ENCODE data around the gene EPHB6. TPM values are rescaled to one million over a fixed set of nuclear protein-coding genes. Genes with fewer than 3 reads are reported as not detected.
A peak's percentile ranks its signal among the peaks of the same experiment; 100 is the strongest.

EPHB6 gene
- total RNA-seq: 1 to 10 TPM; 7.0 TPM

GRCh38 chr7:142854372-142855113, at the start of gene EPHB6:
TSS of gene EPHB6 (plus strand) at chr7:142855076. CDS start at chr7:142863228, 8,152 bp downstream.
- DNase-seq: peak; percentile 63
- H3K4me3 Mint-ChIP-seq: peak within 1 kb of the TSS; percentile 92
- H3K9me3 Mint-ChIP-seq (ENCODE audit: insufficient read depth): no peaks in the 10 kb centered on the region
- H3K27me3 Mint-ChIP-seq (ENCODE audit: low read depth): peaks cover 23% of the 10 kb centered on the region
- POLR2A ChIA-PET: interaction anchor here (0.6 to 1.8 kb wide), 4 partner anchors 11 to 72 kb away, joined by 3 to 6 read pairs (median 3); no protein-coding TSS in a partner anchor
- CTCF ChIA-PET: interaction anchor here (0.7 to 3.2 kb wide), 21 partner anchors 8 to 551 kb away, joined by 3 to 32 read pairs (median 4); no protein-coding TSS in a partner anchor
- ATAC-seq: peak; percentile 79
- no peaks in the 10 kb centered on the region for H3K36me3 Mint-ChIP-seq (ENCODE audit: low read depth)
- peaks cover 3% of the 10 kb centered on the region for H3K4me1 Mint-ChIP-seq (ENCODE audit: low read depth)
- H3K27ac Mint-ChIP-seq: peak within 1 kb of the TSS; percentile 47

GRCh38 chr7:142805350-142806021, 49.4 kb upstream of the EPHB6 start:
- H3K27me3 Mint-ChIP-seq (ENCODE audit: low read depth): no peaks in the 10 kb centered on the region
- peaks cover 55% of the 10 kb centered on the region for H3K36me3 Mint-ChIP-seq (ENCODE audit: low read depth)
- ChIA-PET CTCF (interaction anchor here (13.6 kb wide), 1 partner anchor 14 kb away, joined by 584 read pairs; no protein-coding TSS in a partner anchor), POLR2A (interaction anchor here (0.7 to 22.0 kb wide), 4 partner anchors 14 to 247 kb away, joined by 3 to 2065 read pairs (median 4); no protein-coding TSS in a partner anchor)
- no peaks in the 10 kb centered on the region for H3K9me3 Mint-ChIP-seq (ENCODE audit: insufficient read depth)
- ATAC-seq: no peak
- H3K27ac Mint-ChIP-seq: peak overlapping the region; percentile 99
- peak overlapping the region; percentile 9 for H3K4me3 Mint-ChIP-seq
- peaks cover 96% of the 10 kb centered on the region for H3K4me1 Mint-ChIP-seq (ENCODE audit: low read depth)
- DNase-seq: peak; percentile 21

- ATAC-seq (no peak), DNase-seq (no peak)
- H3K4me1 Mint-ChIP-seq (ENCODE audit: low read depth): peaks cover 96% of the 10 kb centered on the region
- peaks cover 50% of the 10 kb centered on the region for H3K36me3 Mint-ChIP-seq (ENCODE audit: low read depth)
- CTCF ChIA-PET: interaction anchor here (6.0 to 13.6 kb wide), 2 partner anchors 14 to 93 kb away, joined by 33 to 584 read pairs; no protein-coding TSS in a partner anchor
- no peaks in the 10 kb centered on the region for H3K27me3 Mint-ChIP-seq (ENCODE audit: low read depth)
- no peak overlapping the region for H3K4me3 Mint-ChIP-seq
- no peaks in the 10 kb centered on the region for H3K9me3 Mint-ChIP-seq (ENCODE audit: insufficient read depth)
- POLR2A ChIA-PET: interaction anchor here (0.7 to 22.0 kb wide), 4 partner anchors 14 to 248 kb away, joined by 3 to 2065 read pairs (median 4); no protein-coding TSS in a partner anchor
- peak overlapping the region; percentile 99 for H3K27ac Mint-ChIP-seq
Measured at GRCh38 chr7:142806022-142806356, 48.9 kb upstream of the EPHB6 start.

- ChIA-PET CTCF (interaction anchor here (0.9 to 13.6 kb wide), 7 partner anchors 15 to 482 kb away, joined by 3 to 584 read pairs (median 4); no protein-coding TSS in a partner anchor), POLR2A (interaction anchor here (1.2 to 22.0 kb wide), 12 partner anchors 11 to 494 kb away, joined by 3 to 2065 read pairs (median 7); no protein-coding TSS in a partner anchor)
- Mint-ChIP-seq H3K4me1 (ENCODE audit: low read depth) (peaks cover 96% of the 10 kb centered on the region), H3K27ac (peak overlapping the region; percentile 99), H3K9me3 (ENCODE audit: insufficient read depth) (no peaks in the 10 kb centered on the region), H3K4me3 (peak overlapping the region; percentile 72), H3K36me3 (ENCODE audit: low read depth) (peaks cover 42% of the 10 kb centered on the region), H3K27me3 (ENCODE audit: low read depth) (no peaks in the 10 kb centered on the region)
- no peak for ATAC-seq
- no peak for DNase-seq
Measured at GRCh38 chr7:142806957-142807356, 47.9 kb upstream of the EPHB6 start.

- CTCF ChIA-PET: interaction anchor here (0.7 to 13.6 kb wide), 18 partner anchors 9 to 832 kb away, joined by 3 to 584 read pairs (median 4); no protein-coding TSS in a partner anchor
- H3K27ac Mint-ChIP-seq: peak overlapping the region; percentile 99
- ATAC-seq (peak; percentile 4), DNase-seq (peak; percentile 61)
- POLR2A ChIA-PET: interaction anchor here (0.5 to 22.0 kb wide), 36 partner anchors 10 to 1249 kb away, joined by 3 to 2065 read pairs (median 5); no protein-coding TSS in a partner anchor
- peak overlapping the region; percentile 72 for H3K4me3 Mint-ChIP-seq
- H3K27me3 Mint-ChIP-seq (ENCODE audit: low read depth): no peaks in the 10 kb centered on the region
- peaks cover 96% of the 10 kb centered on the region for H3K4me1 Mint-ChIP-seq (ENCODE audit: low read depth)
- no peaks in the 10 kb centered on the region for H3K9me3 Mint-ChIP-seq (ENCODE audit: insufficient read depth)
- peaks cover 32% of the 10 kb centered on the region for H3K36me3 Mint-ChIP-seq (ENCODE audit: low read depth)
Measured at GRCh38 chr7:142807855-142808460, 46.9 kb upstream of the EPHB6 start.

GRCh38 chr7:142808461-142808801, 46.4 kb upstream of the EPHB6 start:
- ChIA-PET POLR2A (interaction anchor here (0.6 to 22.0 kb wide), 31 partner anchors 10 to 1250 kb away, joined by 3 to 2065 read pairs (median 5); no protein-coding TSS in a partner anchor), CTCF (interaction anchor here (0.7 to 13.6 kb wide), 19 partner anchors 9 to 833 kb away, joined by 3 to 584 read pairs (median 4); no protein-coding TSS in a partner anchor)
- H3K27me3 Mint-ChIP-seq (ENCODE audit: low read depth): no peaks in the 10 kb centered on the region
- no peak for DNase-seq
- H3K9me3 Mint-ChIP-seq (ENCODE audit: insufficient read depth): no peaks in the 10 kb centered on the region
- peak; percentile 54 for ATAC-seq
- peaks cover 96% of the 10 kb centered on the region for H3K4me1 Mint-ChIP-seq (ENCODE audit: low read depth)
- H3K27ac Mint-ChIP-seq: peak overlapping the region; percentile 99
- peak overlapping the region; percentile 72 for H3K4me3 Mint-ChIP-seq
- peaks cover 27% of the 10 kb centered on the region for H3K36me3 Mint-ChIP-seq (ENCODE audit: low read depth)

- ChIA-PET CTCF (interaction anchor here (0.9 to 13.6 kb wide), 27 partner anchors 10 to 834 kb away, joined by 3 to 584 read pairs (median 8); no protein-coding TSS in a partner anchor), POLR2A (interaction anchor here (0.5 to 22.0 kb wide), 34 partner anchors 9 to 1250 kb away, joined by 3 to 2065 read pairs (median 5); no protein-coding TSS in a partner anchor)
- H3K4me3 Mint-ChIP-seq: peak overlapping the region; percentile 72
- peaks cover 94% of the 10 kb centered on the region for H3K4me1 Mint-ChIP-seq (ENCODE audit: low read depth)
- ATAC-seq (peak; percentile 78), DNase-seq (peak; percentile 98)
- H3K36me3 Mint-ChIP-seq (ENCODE audit: low read depth): peaks cover 21% of the 10 kb centered on the region
- no peaks in the 10 kb centered on the region for H3K27me3 Mint-ChIP-seq (ENCODE audit: low read depth)
- no peaks in the 10 kb centered on the region for H3K9me3 Mint-ChIP-seq (ENCODE audit: insufficient read depth)
- H3K27ac Mint-ChIP-seq: peak overlapping the region; percentile 99
Measured at GRCh38 chr7:142808802-142809583, 45.9 kb upstream of the EPHB6 start.

GRCh38 chr7:142809671-142810070, 45.2 kb upstream of the EPHB6 start:
- DNase-seq: peak; percentile 37
- H3K27ac Mint-ChIP-seq: peak overlapping the region; percentile 99
- no peaks in the 10 kb centered on the region for H3K9me3 Mint-ChIP-seq (ENCODE audit: insufficient read depth)
- H3K4me3 Mint-ChIP-seq: peak overlapping the region; percentile 72
- peaks cover 2% of the 10 kb centered on the region for H3K27me3 Mint-ChIP-seq (ENCODE audit: low read depth)
- H3K4me1 Mint-ChIP-seq (ENCODE audit: low read depth): peaks cover 88% of the 10 kb centered on the region
- ATAC-seq: no peak
- H3K36me3 Mint-ChIP-seq (ENCODE audit: low read depth): peaks cover 15% of the 10 kb centered on the region
- ChIA-PET POLR2A (interaction anchor here (0.5 to 22.0 kb wide), 21 partner anchors 18 to 506 kb away, joined by 3 to 2065 read pairs (median 5); no protein-coding TSS in a partner anchor), CTCF (interaction anchor here (1.0 to 13.6 kb wide), 29 partner anchors 9 to 833 kb away, joined by 3 to 584 read pairs (median 9); no protein-coding TSS in a partner anchor)

GRCh38 chr7:142811154-142811737, 43.6 kb upstream of the EPHB6 start:
- Mint-ChIP-seq H3K27ac (peak overlapping the region; percentile 88), H3K27me3 (ENCODE audit: low read depth) (peaks cover 2% of the 10 kb centered on the region), H3K9me3 (ENCODE audit: insufficient read depth) (no peaks in the 10 kb centered on the region), H3K4me3 (peak overlapping the region; percentile 54), H3K36me3 (ENCODE audit: low read depth) (peaks cover 2% of the 10 kb centered on the region), H3K4me1 (ENCODE audit: low read depth) (peaks cover 72% of the 10 kb centered on the region)
- ChIA-PET POLR2A (interaction anchor here (0.6 to 22.0 kb wide), 12 partner anchors 19 to 507 kb away, joined by 3 to 2065 read pairs (median 4); no protein-coding TSS in a partner anchor), CTCF (interaction anchor here (0.7 to 13.6 kb wide), 63 partner anchors 8 to 835 kb away, joined by 3 to 584 read pairs (median 6); partner anchors contain the start of gene EPHB6)
- ATAC-seq (no peak), DNase-seq (peak; percentile 71)
